K562 (cell line): ENCODE data around the gene DOCK4. TPM values are rescaled to one million over a fixed set of nuclear protein-coding genes. Genes with fewer than 3 reads are reported as not detected.

ENCODE experiments used
- ATAC-seq: fragments of 200-7000 bp; cut with Tn5 transposase; 3 replicates; pipeline ENCODE4 v1.9.1; 2020; ENCODE audit warnings: moderate library complexity
- BruUV-seq: library from RNA; stranded (reverse); fragments of 400-500 nt; replicated peaks from 2 replicates; lab custom pipeline; 2021; lab: Mats Ljungman, UMichigan
- CTCF ChIA-PET: fragments of 300-600 bp; formaldehyde crosslinking; extraction: SDS; loops from one replicate; lab custom pipeline; 2021; ENCODE audit warnings: low intra/inter-chr PET ratio; lab: Yijun Ruan, JAX
- POLR2A ChIA-PET: fragments of 300-600, 350-650 bp; sonication (Branson Sonifier 250); formaldehyde crosslinking; extraction: SDS; loops from one replicate; lab custom pipeline; 2021; ENCODE audit warnings: antibody characterized with exemption, inconsistent platforms; lab: Yijun Ruan, JAX
- DNase-seq, 4 experiments: peaks; one replicate each; pipeline versions ENCODE4 v3.0.0 to v3.0.0-alpha.2; 2011 to 2018; ENCODE audit warnings: low spot score in 3 of 4, mixed read lengths in 3 of 4; ENCODE audit errors: extremely low read depth in 1 of 4
- FAIRE-seq: peaks from 2 replicates; lab custom pipeline; 2011; peaks lifted over from hg19 to GRCh38; lab: Jason Lieb, UNC
- H2AFZ ChIP-seq: 2 replicates; pipeline ENCODE4 v1.6.0; 2011; ENCODE audit warnings: low read depth, low read length, control low read depth, inconsistent platforms
- H3K27ac ChIP-seq: fragments of 200-600 bp; 3 replicates; pipeline ENCODE4 v1.8.0; 2011; ENCODE audit warnings: low read depth, mild to moderate bottlenecking, control low read depth, inconsistent platforms, low read length, moderate library complexity, mixed read lengths; ENCODE audit errors: extremely low read depth
- H3K27me3 ChIP-seq, 2 experiments: fragments of 300-600 bp in 1 of 2; 2 replicates in 1 of 2; 3 replicates in 1 of 2; pipeline versions ENCODE4 v1.6.0 to v1.8.0; 2011; ENCODE audit warnings: inconsistent platforms in 2 of 2, low read length in 2 of 2, mild to moderate bottlenecking in 1 of 2, mixed read lengths in 1 of 2, moderate library complexity in 1 of 2; ENCODE audit not compliant: control insufficient read depth in 2 of 2, insufficient read depth in 2 of 2
- H3K36me3 ChIP-seq: fragments of 300-600 bp; 3 replicates; pipeline ENCODE4 v1.8.0; 2011; ENCODE audit warnings: mild to moderate bottlenecking, low read length, inconsistent platforms; ENCODE audit not compliant: control insufficient read depth, insufficient read depth
- H3K4me1 ChIP-seq, 2 experiments: fragments of 200-600 bp in 1 of 2; replicated peaks in 1 of 2; 2 replicates in 1 of 2; 3 replicates in 1 of 2; pipeline versions ENCODE4 v1.5.1 to v1.8.0; 2011; ENCODE audit warnings: inconsistent platforms in 2 of 2, low read length in 2 of 2, mild to moderate bottlenecking in 1 of 2, mixed read lengths in 1 of 2, moderate library complexity in 1 of 2; ENCODE audit not compliant: control insufficient read depth in 2 of 2, insufficient read depth in 2 of 2
- H3K4me2 ChIP-seq: 2 replicates; pipeline ENCODE4 v1.6.1; 2011; ENCODE audit warnings: low read length, control low read depth, inconsistent platforms, mixed read lengths; ENCODE audit not compliant: insufficient read depth
- H3K4me3 ChIP-seq: fragments of 200-600 bp; sonication (generic), shearing (Covaris generic); 2 replicates; pipeline ENCODE4 v1.5.1; 2016; ENCODE audit warnings: control low read depth, inconsistent platforms
- H3K79me2 ChIP-seq: fragments of 200-600 bp; 3 replicates; pipeline ENCODE4 v1.8.0; 2011; ENCODE audit warnings: low read length, inconsistent platforms; ENCODE audit not compliant: control insufficient read depth, insufficient read depth
- H3K9ac ChIP-seq, 2 experiments: 2 replicates each; pipeline versions ENCODE4 v1.6.0 to v1.6.1; 2011; ENCODE audit warnings: low read depth in 2 of 2, low read length in 2 of 2, control low read depth in 1 of 2, inconsistent platforms in 1 of 2, mild to moderate bottlenecking in 1 of 2, mixed read lengths in 1 of 2; ENCODE audit not compliant: insufficient read depth in 1 of 2
- H3K9me1 ChIP-seq: one replicate; pipeline ENCODE4 v1.6.0; 2011; ENCODE audit warnings: inconsistent platforms, mild to moderate bottlenecking, low read length, moderate library complexity; ENCODE audit not compliant: control insufficient read depth, insufficient read depth
- H3K9me3 ChIP-seq: replicated peaks from 2 replicates; pipeline ENCODE4 v1.5.1; 2011; ENCODE audit warnings: low read depth, low read length, inconsistent platforms; ENCODE audit not compliant: control insufficient read depth, insufficient read depth
- H4K20me1 ChIP-seq: replicated peaks from 2 replicates; pipeline ENCODE4 v1.6.1; 2011; ENCODE audit warnings: low read length, inconsistent platforms, mixed read lengths; ENCODE audit not compliant: control insufficient read depth, insufficient read depth
- CXXC5 ChIP-seq: fragments of 250-450 bp; sonication (Bioruptor Pico); IDR thresholded peaks from 2 replicates; pipeline ENCODE4 v1.8.0; 2022; ENCODE audit warnings: inconsistent platforms, mild to moderate bottlenecking, moderate library complexity
- GTF2A2 ChIP-seq: IDR thresholded peaks from 2 replicates; pipeline ENCODE4 v1.6.1; 2016; ENCODE audit warnings: mild to moderate bottlenecking, missing genetic modification characterization, missing compliant biosample characterization
- MECOM ChIP-seq: fragments of 250-450 bp; sonication (Bioruptor Pico); IDR thresholded peaks from 2 replicates; pipeline ENCODE4 v1.8.0; 2022; ENCODE audit warnings: inconsistent platforms
- PHTF2 ChIP-seq: fragments of 250-450 bp; sonication (Bioruptor Pico); IDR thresholded peaks from 2 replicates; pipeline ENCODE4 v1.5.0; 2021; ENCODE audit warnings: mild to moderate bottlenecking
- STAT5B ChIP-seq: fragments of 250-450 bp; sonication (Bioruptor Pico); IDR thresholded peaks from 2 replicates; pipeline ENCODE4 v1.8.0; 2021; ENCODE audit warnings: mild to moderate bottlenecking, inconsistent platforms
- ZNF76 ChIP-seq: fragments of 250-450 bp; sonication (Bioruptor Pico); IDR thresholded peaks from 2 replicates; pipeline ENCODE4 v1.4.0; 2020; ENCODE audit warnings: mild to moderate bottlenecking, moderate library complexity, borderline replicate concordance
- WGBS: fragments of 100-300 bp; shearing (Covaris generic); methylation state at CpG from one replicate; pipeline ENCODE4 v1.1.6; 2016; ENCODE audit warnings: low coverage, mixed read lengths; ENCODE audit not compliant: insufficient coverage; ENCODE audit errors: missing lambda C conversion rate; 5-methylcytosine and 5-hydroxymethylcytosine counted together
- in situ Hi-C: fragments of 300-500 bp; cut with MboI; formaldehyde crosslinking; loops from 4 replicates; pipeline ENCODE4 v1.15.0; 2018; ENCODE audit warnings: inconsistent platforms, mixed read lengths
- intact Hi-C: fragments of 100-400 bp; cut with micrococcal nuclease; formaldehyde crosslinking; loops from 2 replicates; pipeline ENCODE4 v1.14.2; 2022
- polyA plus RNA-seq, 8 experiments: library from polyadenylated mRNA; depleted of rRNA in 4 of 8; stranded (reverse) in 5 of 8; unstranded in 3 of 8; fragments of >200 nt; fragmentation: Nextera tagmentation in 2 of 8; fragmentation: Illumina TruSeq in 1 of 8; extraction: Ambion mirVana in 2 of 8; extraction: Trizol in 1 of 8; gene quantifications; 2 replicates each; pipeline versions ENCODE4 v1.2.1 to v1.2.3, GENCODE V29; 2011 to 2014; ENCODE audit warnings: inconsistent platforms in 1 of 8, missing spikeins in 1 of 8
- total RNA-seq, 7 experiments: library from RNA; depleted of rRNA in 6 of 7; stranded (reverse); fragments of >200 nt in 6 of 7; fragmentation: Illumina TruSeq in 2 of 7; extraction: Trizol in 2 of 7; gene quantifications; 2 replicates each; pipeline versions ENCODE4 v1.2.1 to v1.2.3, GENCODE V29; 2011 to 2021; ENCODE audit warnings: low replicate concordance in 1 of 7
- TF ChIP-seq, protein P1 (sequence below): sonication (generic); formaldehyde crosslinking; IDR thresholded peaks from 2 replicates; pipeline ENCODE4 v1.9.0; 2022; ENCODE audit warnings: mild to moderate bottlenecking, missing genetic modification reagents
- TF ChIP-seq, protein P2 (sequence below): sonication (generic); formaldehyde crosslinking; IDR thresholded peaks from 2 replicates; pipeline ENCODE4 v1.8.1; 2023; ENCODE audit warnings: mild to moderate bottlenecking, missing genetic modification reagents
- TF ChIP-seq, protein P3 (sequence below): sonication (generic); formaldehyde crosslinking; IDR thresholded peaks from 2 replicates; pipeline ENCODE4 v1.8.0; 2022; ENCODE audit warnings: mild to moderate bottlenecking, missing genetic modification reagents, borderline replicate concordance

Gene DOCK4
- total and polyA plus RNA-seq, 9 of the 15 experiments (the other 6 are each of a cell fraction or from before 2014, with no cell fraction given), result 0.42 to 5.7 (median 2.3) TPM

DNA sequence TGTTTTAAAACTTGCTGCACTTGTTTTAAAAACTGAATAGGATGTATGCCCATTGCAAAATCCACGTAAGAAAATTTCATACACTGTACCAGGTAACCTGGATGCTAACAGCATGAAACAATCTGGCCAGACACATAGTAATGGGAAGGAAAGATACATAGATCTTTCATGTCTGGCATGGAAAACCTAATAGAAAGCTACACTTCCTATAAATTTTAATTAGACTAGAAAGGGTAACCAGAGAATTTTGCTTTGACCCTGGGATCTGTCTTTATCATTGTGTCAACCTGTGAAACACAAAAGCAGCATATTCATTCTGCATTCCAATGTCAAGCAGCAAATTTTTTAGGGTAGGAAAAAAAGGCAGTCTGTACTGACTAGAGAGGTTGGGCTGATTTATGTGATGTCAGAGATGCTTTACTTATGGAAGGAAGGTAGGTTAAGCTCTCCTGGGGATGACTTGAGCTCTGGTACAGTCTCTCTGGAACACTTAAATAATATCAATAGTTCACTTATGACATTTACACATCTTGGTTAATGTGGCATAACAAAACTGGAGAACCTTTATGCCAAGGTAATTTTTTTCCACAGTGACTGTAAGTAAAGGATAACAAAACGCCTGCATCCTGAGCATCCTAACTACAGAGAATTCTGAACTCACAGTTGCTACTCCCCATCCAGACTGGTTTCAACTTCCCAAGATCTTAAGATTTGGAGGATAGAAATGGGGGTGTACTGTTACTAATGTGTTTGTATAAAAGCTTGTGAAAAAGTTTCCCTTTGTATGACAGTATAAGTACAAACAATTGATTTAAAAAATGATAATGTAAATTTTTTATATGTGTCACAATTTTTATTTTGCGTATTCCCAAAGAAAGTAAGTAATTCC is 44.7 kb downstream of the DOCK4 start:
- Histone ChIP-seq H3K9ac (no peak overlapping the region), H4K20me1 (no peaks in the 10 kb centered on the region), H3K9me1 (no peaks in the 10 kb centered on the region), H3K9me3 (no peaks in the 10 kb centered on the region), H3K36me3 (no peaks in the 10 kb centered on the region), H3K4me1 (no peaks in the 10 kb centered on the region), H3K79me2 (no peaks in the 10 kb centered on the region), H3K4me2 (no peak overlapping the region), H3K4me3 (no peak overlapping the region), H3K27ac (no peak overlapping the region), H2AFZ (no peak overlapping the region), H3K27me3 (peaks cover 0 to 5% of the 10 kb centered on the region in 2 experiments; a peak in 1 of 5 replicates)
- ATAC-seq (no peak), FAIRE-seq (no peak), DNase-seq (no peak)
- TF ChIP-seq STAT5B, result no peak
- TF ChIP-seq, protein P1, sequence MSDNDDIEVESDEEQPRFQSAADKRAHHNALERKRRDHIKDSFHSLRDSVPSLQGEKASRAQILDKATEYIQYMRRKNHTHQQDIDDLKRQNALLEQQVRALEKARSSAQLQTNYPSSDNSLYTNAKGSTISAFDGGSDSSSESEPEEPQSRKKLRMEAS (CRISPR knock-in tag), result no peak
- no peak for TF ChIP-seq MECOM (CRISPR knock-in tag)
- no peak for TF ChIP-seq GTF2A2
- no peak for TF ChIP-seq ZNF76 (CRISPR knock-in tag)
- TF ChIP-seq, protein P2, sequence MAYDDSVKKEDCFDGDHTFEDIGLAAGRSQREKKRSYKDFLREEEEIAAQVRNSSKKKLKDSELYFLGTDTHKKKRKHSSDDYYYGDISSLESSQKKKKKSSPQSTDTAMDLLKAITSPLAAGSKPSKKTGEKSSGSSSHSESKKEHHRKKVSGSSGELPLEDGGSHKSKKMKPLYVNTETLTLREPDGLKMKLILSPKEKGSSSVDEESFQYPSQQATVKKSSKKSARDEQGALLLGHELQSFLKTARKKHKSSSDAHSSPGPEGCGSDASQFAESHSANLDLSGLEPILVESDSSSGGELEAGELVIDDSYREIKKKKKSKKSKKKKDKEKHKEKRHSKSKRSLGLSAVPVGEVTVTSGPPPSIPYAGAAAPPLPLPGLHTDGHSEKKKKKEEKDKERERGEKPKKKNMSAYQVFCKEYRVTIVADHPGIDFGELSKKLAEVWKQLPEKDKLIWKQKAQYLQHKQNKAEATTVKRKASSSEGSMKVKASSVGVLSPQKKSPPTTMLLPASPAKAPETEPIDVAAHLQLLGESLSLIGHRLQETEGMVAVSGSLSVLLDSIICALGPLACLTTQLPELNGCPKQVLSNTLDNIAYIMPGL, result no peak
- TF ChIP-seq, protein P3, sequence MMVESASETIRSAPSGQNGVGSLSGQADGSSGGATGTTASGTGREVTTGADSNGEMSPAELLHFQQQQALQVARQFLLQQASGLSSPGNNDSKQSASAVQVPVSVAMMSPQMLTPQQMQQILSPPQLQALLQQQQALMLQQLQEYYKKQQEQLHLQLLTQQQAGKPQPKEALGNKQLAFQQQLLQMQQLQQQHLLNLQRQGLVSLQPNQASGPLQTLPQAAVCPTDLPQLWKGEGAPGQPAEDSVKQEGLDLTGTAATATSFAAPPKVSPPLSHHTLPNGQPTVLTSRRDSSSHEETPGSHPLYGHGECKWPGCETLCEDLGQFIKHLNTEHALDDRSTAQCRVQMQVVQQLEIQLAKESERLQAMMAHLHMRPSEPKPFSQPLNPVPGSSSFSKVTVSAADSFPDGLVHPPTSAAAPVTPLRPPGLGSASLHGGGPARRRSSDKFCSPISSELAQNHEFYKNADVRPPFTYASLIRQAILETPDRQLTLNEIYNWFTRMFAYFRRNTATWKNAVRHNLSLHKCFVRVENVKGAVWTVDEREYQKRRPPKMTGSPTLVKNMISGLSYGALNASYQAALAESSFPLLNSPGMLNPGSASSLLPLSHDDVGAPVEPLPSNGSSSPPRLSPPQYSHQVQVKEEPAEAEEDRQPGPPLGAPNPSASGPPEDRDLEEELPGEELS (CRISPR knock-in tag), result no peak
- no peak for TF ChIP-seq PHTF2 (CRISPR knock-in tag)
- TF ChIP-seq CXXC5, result no peak
- intact Hi-C loops, result no loop called here
- in situ Hi-C loops, result no loop called here
- ChIA-PET POLR2A (no interaction called here), CTCF (no interaction called here)
- 1% methylated on average over 3 of the region's 3 CpGs for WGBS
- BruUV-seq, result no TSS peak
